Epithelial cell of esophagus (primary cell): ENCODE measurements around the gene ANKMY1.

Experiments
- DNase-seq: peaks from one replicate; pipeline ENCODE4 v3.0.0; 2010; ENCODE audit warnings: low read depth
- H3K4me3 ChIP-seq: 2 replicates; pipeline ENCODE4 v1.5.1; 2011; ENCODE audit warnings: mild to moderate bottlenecking, low read length, control low read depth
- CTCF ChIP-seq: IDR thresholded peaks from 2 replicates; pipeline ENCODE4 v1.5.1; 2011; ENCODE audit warnings: low read depth, mild to moderate bottlenecking, low read length, control low read depth, inconsistent platforms; ENCODE audit not compliant: insufficient read depth; ENCODE audit errors: missing control alignments

ANKMY1 gene

DNA sequence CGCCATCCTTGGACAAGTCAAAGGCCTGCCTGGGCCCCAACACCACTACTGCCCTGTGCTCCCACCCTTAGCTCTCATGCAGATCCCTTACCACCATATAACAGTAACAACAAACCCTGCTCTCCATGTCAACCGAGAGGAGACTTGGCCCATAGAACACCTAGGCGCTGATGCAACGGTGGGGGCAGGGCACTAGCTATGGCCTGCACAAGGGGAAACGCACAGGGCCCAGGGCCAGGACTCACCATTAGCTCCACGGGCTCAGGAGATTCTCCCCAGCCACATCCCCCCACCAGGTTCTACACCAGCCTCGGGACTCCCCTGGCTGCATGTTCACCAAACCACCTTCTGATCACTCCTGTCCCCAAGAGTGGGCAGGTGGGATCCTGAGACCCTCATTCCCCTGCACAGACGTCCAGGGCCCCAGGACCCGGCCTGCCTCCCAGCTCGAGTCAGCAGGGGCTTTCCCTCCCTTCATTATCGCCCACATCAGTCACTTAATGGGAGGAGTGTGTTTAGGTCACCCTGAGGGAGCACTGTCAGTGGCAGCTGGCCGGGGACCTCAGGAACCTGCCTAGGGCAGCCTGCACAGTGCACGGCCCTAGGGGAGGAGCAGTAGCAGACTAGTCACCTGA is 29.3 kb downstream of the ANKMY1 start:
- no peak for DNase-seq
- H3K4me3 ChIP-seq = no peak overlapping the region
- no peak for TF ChIP-seq CTCF

DNA sequence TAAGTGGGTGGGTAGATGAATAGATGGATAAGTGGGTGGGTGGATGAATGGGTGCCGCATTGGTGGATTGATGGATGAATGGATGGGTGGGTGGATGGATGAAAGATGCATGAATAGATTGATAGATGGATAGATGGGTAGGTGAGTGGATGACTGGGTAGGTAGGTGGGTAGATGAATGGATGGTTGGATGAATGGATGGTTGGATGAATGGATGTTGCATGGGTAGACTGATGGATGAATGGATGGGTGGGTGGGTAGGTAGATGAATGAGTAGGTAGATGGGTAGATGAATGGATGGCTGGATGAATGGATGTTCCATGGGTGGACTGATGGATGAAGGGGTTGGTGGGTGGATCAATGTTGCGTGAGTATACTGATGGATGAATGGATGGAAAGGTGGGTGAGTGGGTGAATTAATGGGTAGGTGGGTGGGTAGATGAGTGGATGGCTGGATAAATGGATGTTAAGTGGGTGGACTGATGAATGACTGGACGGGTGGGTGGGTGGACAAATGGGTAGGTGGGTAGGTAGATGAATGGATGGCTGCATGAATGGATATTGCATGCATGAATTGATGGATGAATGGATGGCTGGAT is 30.5 kb downstream of the ANKMY1 start:
- no peak overlapping the region for H3K4me3 ChIP-seq
- no peak for TF ChIP-seq CTCF
- no peak for DNase-seq

DNA sequence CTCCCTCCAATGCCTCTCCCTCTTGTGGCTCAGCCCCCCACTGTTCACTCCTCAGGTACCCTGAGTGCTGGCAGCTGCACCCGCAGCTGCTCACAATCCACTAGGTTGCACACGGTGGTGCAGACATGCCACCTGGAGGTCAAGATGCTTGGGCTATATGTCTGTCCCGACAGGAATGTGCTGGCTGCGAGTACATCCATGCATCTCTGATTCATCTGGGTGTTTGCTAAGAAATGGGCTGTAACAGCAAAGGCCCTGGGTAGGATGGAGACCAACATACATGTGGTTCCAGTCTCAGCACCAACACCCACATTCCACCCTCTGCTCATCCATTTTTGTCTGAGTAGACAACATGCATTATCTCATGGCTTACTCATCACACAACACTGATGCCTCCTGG is 31.3 kb downstream of the ANKMY1 start:
- H3K4me3 ChIP-seq = no peak overlapping the region
- DNase-seq = no peak
- TF ChIP-seq CTCF = no peak

DNA sequence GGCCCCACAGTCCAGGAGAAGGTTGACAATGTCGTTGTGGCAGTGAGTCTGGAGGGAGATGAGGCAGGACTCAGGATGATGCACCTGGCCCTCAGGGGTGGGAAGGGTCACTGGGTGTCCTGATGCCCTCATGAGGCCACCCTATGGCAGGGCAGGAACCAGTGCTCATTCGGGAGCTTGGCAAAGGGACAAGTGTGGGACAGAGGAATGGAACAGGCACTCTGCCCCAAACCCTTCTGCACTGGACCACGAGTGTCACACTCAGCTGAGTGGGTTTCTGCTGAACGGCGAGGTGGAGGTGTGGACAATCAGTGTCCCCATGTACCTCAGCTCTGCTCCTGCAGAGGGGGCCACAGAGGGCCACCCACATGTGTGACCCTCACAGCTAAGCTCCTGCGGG is 32.0 kb downstream of the ANKMY1 start:
- no peak for TF ChIP-seq CTCF
- no peak for DNase-seq
- no peak overlapping the region for H3K4me3 ChIP-seq

DNA sequence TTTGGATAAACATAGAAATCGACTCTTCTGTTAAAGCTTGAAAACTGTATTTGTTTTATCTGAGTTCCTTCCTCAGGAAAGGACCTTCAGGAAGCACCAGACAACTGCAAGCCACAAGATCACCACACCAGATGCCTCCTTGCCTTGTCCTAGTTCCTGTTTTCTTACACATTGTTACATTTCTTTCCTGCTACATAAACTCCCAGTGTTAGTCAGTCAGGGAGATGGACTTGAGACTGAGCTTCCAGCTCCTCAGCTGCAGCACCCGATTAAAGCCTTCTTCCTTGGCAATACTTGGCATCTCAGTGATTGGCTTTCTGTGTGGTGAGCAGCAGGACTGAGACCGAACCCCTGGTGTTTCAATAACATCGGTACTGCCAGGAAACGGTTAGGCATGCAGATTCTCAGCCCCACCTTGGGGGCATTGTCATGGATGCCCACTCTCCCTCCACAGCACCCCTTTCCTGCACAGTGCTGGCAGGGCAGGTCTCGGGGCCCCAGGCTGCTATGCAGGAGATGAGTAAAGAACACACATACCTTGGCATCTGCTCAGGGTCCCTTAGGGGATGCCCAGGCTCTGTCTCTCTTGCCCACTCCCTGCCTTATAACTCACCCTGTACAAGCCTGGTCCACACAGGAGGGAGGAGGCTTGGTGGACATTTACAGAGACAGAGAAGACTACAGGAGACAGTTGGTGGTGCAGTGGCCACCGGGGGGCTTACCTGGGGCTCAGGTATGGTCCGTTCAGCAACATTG is 32.6 kb downstream of the ANKMY1 start:
- no peak for TF ChIP-seq CTCF
- no peak overlapping the region for H3K4me3 ChIP-seq
- DNase-seq = no peak

- TF ChIP-seq CTCF = no peak
- DNase-seq = no peak
- H3K4me3 ChIP-seq = no peak overlapping the region
Observed at GRCh38 chr2:240523451-240524281, 34.1 kb downstream of the ANKMY1 start.
